ENCODE measurements around the gene CHAT. TPM values are rescaled to one million over a fixed set of nuclear protein-coding genes. Genes with fewer than 3 reads are reported as not detected.

The CHAT gene
- total and polyA plus RNA-seq, 2 of the 13 experiments (the other 11 are each of a cell fraction or from before 2014, with no cell fraction given): not detected

GRCh38 chr10:49656845-49657493 is 43.1 kb downstream of the CHAT start (continued):
- TF ChIP-seq ZNF740 (CRISPR knock-in tag; IDR thresholded peaks at IDR 0.05): no peak
- no peak for TF ChIP-seq ZNF839 (CRISPR knock-in tag; IDR thresholded peaks at IDR 0.05; ENCODE audit: borderline replicate concordance)
- TF ChIP-seq ZNF576 (CRISPR knock-in tag; IDR thresholded peaks at IDR 0.05): no peak
- TF ChIP-seq ZNF7 (CRISPR knock-in tag; IDR thresholded peaks at IDR 0.05): no peak
- TF ChIP-seq CEBPZ (IDR thresholded peaks at IDR 0.05; ENCODE audit: low read length): no peak
- TF ChIP-seq MED1 (CRISPR knock-in tag; IDR thresholded peaks at IDR 0.05): no peak

GRCh38 chr10:49657606-49658005 is 43.8 kb downstream of the CHAT start:
- no peak overlapping the region for H3K9ac ChIP-seq (ENCODE audit: insufficient read depth, low read depth, low read length)
- ATAC-seq: no peak
- no peak overlapping the region for H3K4me2 ChIP-seq (ENCODE audit: low read depth, low read length)
- no peaks in the 10 kb centered on the region for H3K79me2 ChIP-seq (ENCODE audit: insufficient read depth, low read length)
- no peak for DNase-seq (ENCODE audit: low spot score)
- peaks cover 6% of the 10 kb centered on the region for H3K4me1 ChIP-seq (ENCODE audit: insufficient read depth, low read length)
- no TSS peak for BruUV-seq (replicated peaks)
- H3K9me3 ChIP-seq (ENCODE audit: low read length): peaks cover 11% of the 10 kb centered on the region
- H4K20me1 ChIP-seq (ENCODE audit: insufficient read depth, low read length): no peaks in the 10 kb centered on the region
- FAIRE-seq: no peak
- no peaks in the 10 kb centered on the region for H3K36me3 ChIP-seq (replicated peaks in 1 of 2; ENCODE audit: control insufficient read depth in 1 of 2, insufficient read depth in 2 of 2, low read length in 2 of 2)
- H3K4me3 ChIP-seq (replicated peaks in 1 of 3; ENCODE audit: insufficient read depth in 1 of 3, low read depth in 2 of 3, low read length in 3 of 3): no peak overlapping the region
- ChIA-PET CTCF (ENCODE audit: low intra/inter-chr PET ratio, low total read pairs) (no interaction called here), POLR2A (no interaction called here)
- 0% methylated on average over 1 of the region's 1 CpG for WGBS (ENCODE audit: low lambda C conversion rate)
- H3K27me3 ChIP-seq (ENCODE audit: control insufficient read depth in 1 of 2, insufficient read depth in 2 of 2, low read length in 2 of 2): peaks cover 0 to 17% of the 10 kb centered on the region in 2 experiments; a peak in 2 of 5 replicates
- no peak overlapping the region for H2AFZ ChIP-seq (ENCODE audit: low read length)
- no peak overlapping the region for H3K27ac ChIP-seq (ENCODE audit: extremely low read length, insufficient read depth, low read length)
- in situ Hi-C loops (cut with HindIII; ENCODE audit: extremely low pct_ligation_motif_present, low pct_unique_long_range_greater_than_20kb): no loop called here
- TF ChIP-seq MXD4 (CRISPR knock-in tag; IDR thresholded peaks at IDR 0.05): no peak
- peak; percentile 52 to 63 for TF ChIP-seq MAFK (conservative IDR thresholded peaks at IDR 0.05 in 1 of 2, IDR thresholded peaks at IDR 0.05 in 1 of 2; ENCODE audit: low read length in 2 of 2)
- peak; percentile 45 for TF ChIP-seq MAFF (IDR thresholded peaks at IDR 0.05; ENCODE audit: low read depth, low read length)
- TF ChIP-seq FOSL1 (CRISPR knock-in tag; IDR thresholded peaks at IDR 0.05; ENCODE audit: borderline replicate concordance): no peak
- intact Hi-C loops (cut with micrococcal nuclease; ENCODE audit: unreplicated experiment): no loop called here

Data from HepG2 (cell line).